Measurements from ENCODE around the gene TSPAN11.
"Not testable (repeated sequence)": the region's sequence is repeated elsewhere in the genome, so short reads cannot be mapped to it uniquely, and the experiment has no call there.

TSPAN11 gene

GRCh38 chr12:30926243-30927221 is at the start of gene TSPAN11:
Gene TSPAN11, plus strand, starts transcription at chr12:30926748. Its CDS starts 27,244 bp downstream, at chr12:30953992.
- H3K27me3 ChIP-seq (ENCODE audit: insufficient read depth, low read length): peaks cover 47% of the 10 kb centered on the region
- H3K4me3 ChIP-seq (ENCODE audit: low read length): peak within 1 kb of the TSS; percentile 77
- no peak within 1 kb of the TSS for H3K27ac ChIP-seq (ENCODE audit: low read length)
- H3K36me3 ChIP-seq (ENCODE audit: insufficient read depth, low read depth, low read length): no peaks in the 10 kb centered on the region
- peak within 1 kb of the TSS; percentile 70; the same call in 1 of the 2 replicates for H3K9ac ChIP-seq (ENCODE audit: low read depth, low read length)
- no peaks in the 10 kb centered on the region for H3K9me3 ChIP-seq (ENCODE audit: insufficient read depth, low read depth, low read length)
- peaks cover 8% of the 10 kb centered on the region; the same call in 1 of the 2 replicates for H3K4me1 ChIP-seq (ENCODE audit: insufficient read depth, low read length)

GRCh38 chr12:30877105-30877875 is 49.3 kb upstream of the TSPAN11 start:
- H3K36me3 ChIP-seq (ENCODE audit: insufficient read depth, low read depth, low read length): no peaks in the 10 kb centered on the region
- H3K4me3 ChIP-seq (ENCODE audit: low read length): no peak overlapping the region
- no peak overlapping the region for H3K9ac ChIP-seq (ENCODE audit: low read depth, low read length)
- H3K27me3 ChIP-seq (ENCODE audit: insufficient read depth, low read length): peaks cover 20% of the 10 kb centered on the region
- no peak overlapping the region for H3K27ac ChIP-seq (ENCODE audit: low read length)
- no peaks in the 10 kb centered on the region for H3K9me3 ChIP-seq (ENCODE audit: insufficient read depth, low read depth, low read length)
- H3K4me1 ChIP-seq (ENCODE audit: insufficient read depth, low read length): no peaks in the 10 kb centered on the region; the same call in 1 of the 2 replicates

GRCh38 chr12:30878024-30878423 is 48.5 kb upstream of the TSPAN11 start:
- Histone ChIP-seq H3K27me3 (ENCODE audit: insufficient read depth, low read length) (peaks cover 20% of the 10 kb centered on the region), H3K4me3 (ENCODE audit: low read length) (no peak overlapping the region), H3K36me3 (ENCODE audit: insufficient read depth, low read depth, low read length) (no peaks in the 10 kb centered on the region), H3K9ac (ENCODE audit: low read depth, low read length) (no peak overlapping the region), H3K27ac (ENCODE audit: low read length) (no peak overlapping the region), H3K9me3 (ENCODE audit: insufficient read depth, low read depth, low read length) (no peaks in the 10 kb centered on the region), H3K4me1 (ENCODE audit: insufficient read depth, low read length) (no peaks in the 10 kb centered on the region; the same call in 1 of the 2 replicates)

- Histone ChIP-seq H3K36me3 (ENCODE audit: insufficient read depth, low read depth, low read length) (no peaks in the 10 kb centered on the region), H3K4me3 (ENCODE audit: low read length) (no peak overlapping the region), H3K9ac (ENCODE audit: low read depth, low read length) (no peak overlapping the region), H3K4me1 (ENCODE audit: insufficient read depth, low read length) (no peaks in the 10 kb centered on the region; the same call in 1 of the 2 replicates), H3K27ac (ENCODE audit: low read length) (no peak overlapping the region), H3K27me3 (ENCODE audit: insufficient read depth, low read length) (peaks cover 20% of the 10 kb centered on the region), H3K9me3 (ENCODE audit: insufficient read depth, low read depth, low read length) (no peaks in the 10 kb centered on the region)
Measured at GRCh38 chr12:30880061-30880460, 46.5 kb upstream of the TSPAN11 start.

GRCh38 chr12:30880813-30881212 is 45.7 kb upstream of the TSPAN11 start:
- H3K4me3 ChIP-seq (ENCODE audit: low read length): no peak overlapping the region
- H3K27ac ChIP-seq (ENCODE audit: low read length): no peak overlapping the region
- H3K4me1 ChIP-seq (ENCODE audit: insufficient read depth, low read length): no peaks in the 10 kb centered on the region; the same call in 1 of the 2 replicates
- H3K27me3 ChIP-seq (ENCODE audit: insufficient read depth, low read length): peaks cover 18% of the 10 kb centered on the region
- H3K9ac ChIP-seq (ENCODE audit: low read depth, low read length): no peak overlapping the region
- no peaks in the 10 kb centered on the region for H3K36me3 ChIP-seq (ENCODE audit: insufficient read depth, low read depth, low read length)
- no peaks in the 10 kb centered on the region for H3K9me3 ChIP-seq (ENCODE audit: insufficient read depth, low read depth, low read length)

GRCh38 chr12:30882706-30883105 is 43.8 kb upstream of the TSPAN11 start:
- peaks cover 5% of the 10 kb centered on the region for H3K27me3 ChIP-seq (ENCODE audit: insufficient read depth, low read length)
- no peaks in the 10 kb centered on the region for H3K4me1 ChIP-seq (ENCODE audit: insufficient read depth, low read length)

GRCh38 chr12:30884799-30885198 is 41.7 kb upstream of the TSPAN11 start:
- H3K4me1 ChIP-seq (ENCODE audit: insufficient read depth, low read length): no peaks in the 10 kb centered on the region
- H3K27ac ChIP-seq (ENCODE audit: low read length): no peak overlapping the region

More at GRCh38 chr12:30882706-30883105, 43.8 kb upstream of the TSPAN11 start:
- Histone ChIP-seq H3K36me3 (ENCODE audit: insufficient read depth, low read depth, low read length) (no peaks in the 10 kb centered on the region), H3K9ac (ENCODE audit: low read depth, low read length) (no peak overlapping the region), H3K27ac (ENCODE audit: low read length) (no peak overlapping the region), H3K9me3 (ENCODE audit: insufficient read depth, low read depth, low read length) (peaks cover 10% of the 10 kb centered on the region; the same call in 1 of the 2 replicates), H3K4me3 (ENCODE audit: low read length) (no peak overlapping the region)

GRCh38 chr12:30885321-30885720 is 41.2 kb upstream of the TSPAN11 start:
- no peak overlapping the region for H3K27ac ChIP-seq (ENCODE audit: low read length)
- H3K27me3 ChIP-seq (ENCODE audit: insufficient read depth, low read length): no peaks in the 10 kb centered on the region; the same call in none of the 2 replicates
- no peaks in the 10 kb centered on the region for H3K36me3 ChIP-seq (ENCODE audit: insufficient read depth, low read depth, low read length)
- no peaks in the 10 kb centered on the region for H3K4me1 ChIP-seq (ENCODE audit: insufficient read depth, low read length)
- no peak overlapping the region for H3K4me3 ChIP-seq (ENCODE audit: low read length)
- peaks cover 12% of the 10 kb centered on the region; the same call in 1 of the 2 replicates for H3K9me3 ChIP-seq (ENCODE audit: insufficient read depth, low read depth, low read length)
- H3K9ac ChIP-seq (ENCODE audit: low read depth, low read length): no peak overlapping the region

More at GRCh38 chr12:30884799-30885198, 41.7 kb upstream of the TSPAN11 start:
- no peaks in the 10 kb centered on the region; the same call in none of the 2 replicates for H3K27me3 ChIP-seq (ENCODE audit: insufficient read depth, low read length)
- peaks cover 12% of the 10 kb centered on the region; the same call in 1 of the 2 replicates for H3K9me3 ChIP-seq (ENCODE audit: insufficient read depth, low read depth, low read length)
- H3K9ac ChIP-seq (ENCODE audit: low read depth, low read length): no peak overlapping the region
- no peaks in the 10 kb centered on the region for H3K36me3 ChIP-seq (ENCODE audit: insufficient read depth, low read depth, low read length)
- no peak overlapping the region for H3K4me3 ChIP-seq (ENCODE audit: low read length)

- Histone ChIP-seq H3K4me1 (ENCODE audit: insufficient read depth, low read length) (no peaks in the 10 kb centered on the region), H3K36me3 (ENCODE audit: insufficient read depth, low read depth, low read length) (no peaks in the 10 kb centered on the region), H3K27me3 (ENCODE audit: insufficient read depth, low read length) (no peaks in the 10 kb centered on the region), H3K9me3 (ENCODE audit: insufficient read depth, low read depth, low read length) (peaks cover 12% of the 10 kb centered on the region; the same call in 1 of the 2 replicates), H3K27ac (ENCODE audit: low read length) (no peak overlapping the region), H3K9ac (ENCODE audit: low read depth, low read length) (no peak overlapping the region), H3K4me3 (ENCODE audit: low read length) (no peak overlapping the region)
Measured at GRCh38 chr12:30887226-30887625, 39.3 kb upstream of the TSPAN11 start.

GRCh38 chr12:30888241-30888640 is 38.3 kb upstream of the TSPAN11 start:
- Histone ChIP-seq H3K9ac (ENCODE audit: low read depth, low read length) (no peak overlapping the region), H3K4me1 (ENCODE audit: insufficient read depth, low read length) (no peaks in the 10 kb centered on the region), H3K9me3 (ENCODE audit: insufficient read depth, low read depth, low read length) (peaks cover 12% of the 10 kb centered on the region; the same call in 1 of the 2 replicates), H3K27ac (ENCODE audit: low read length) (no peak overlapping the region), H3K36me3 (ENCODE audit: insufficient read depth, low read depth, low read length) (no peaks in the 10 kb centered on the region), H3K4me3 (ENCODE audit: low read length) (no peak overlapping the region), H3K27me3 (ENCODE audit: insufficient read depth, low read length) (no peaks in the 10 kb centered on the region)

- not testable (repeated sequence) for H3K4me3 ChIP-seq (ENCODE audit: low read length); H3K27me3 ChIP-seq (ENCODE audit: insufficient read depth, low read length); H3K9me3 ChIP-seq (ENCODE audit: insufficient read depth, low read depth, low read length); H3K27ac ChIP-seq (ENCODE audit: low read length); H3K36me3 ChIP-seq (ENCODE audit: insufficient read depth, low read depth, low read length); H3K9ac ChIP-seq (ENCODE audit: low read depth, low read length); H3K4me1 ChIP-seq (ENCODE audit: insufficient read depth, low read length)
Measured at GRCh38 chr12:30894531-30894930, 32.0 kb upstream of the TSPAN11 start.
